Astrocyte (in vitro differentiated cells and primary cell): Measurements from ENCODE around the gene RAB3A. TPM values are rescaled to one million over a fixed set of nuclear protein-coding genes. Genes with fewer than 3 reads are reported as not detected.

Experiments used
- DNase-seq: peaks from one replicate; pipeline ENCODE4 v3.0.0-alpha.2; 2010; ENCODE audit warnings: low read depth
- FAIRE-seq: peaks from 2 replicates; lab custom pipeline; 2011; peaks lifted over from hg19 to GRCh38; lab: Jason Lieb, UNC
- H2AFZ ChIP-seq: 2 replicates; pipeline ENCODE4 v1.6.0; 2012; ENCODE audit warnings: low read depth, low read length, inconsistent platforms
- H3K27ac ChIP-seq: 2 replicates; pipeline ENCODE4 v1.5.1; 2011; ENCODE audit warnings: low read depth, low read length, inconsistent platforms
- H3K27me3 ChIP-seq: 2 replicates; pipeline ENCODE4 v1.6.0; 2011; ENCODE audit warnings: low read length, inconsistent platforms; ENCODE audit not compliant: insufficient read depth
- H3K36me3 ChIP-seq: 2 replicates; pipeline ENCODE4 v1.5.1; 2011; ENCODE audit warnings: low read length, inconsistent platforms; ENCODE audit not compliant: insufficient read depth
- H3K4me1 ChIP-seq: 2 replicates; pipeline ENCODE4 v1.5.1; 2011; ENCODE audit warnings: low read length, inconsistent platforms; ENCODE audit not compliant: insufficient read depth
- H3K4me2 ChIP-seq: 2 replicates; pipeline ENCODE4 v1.6.0; 2012; ENCODE audit warnings: low read length, inconsistent platforms
- H3K4me3 ChIP-seq: 2 replicates; pipeline ENCODE4 v1.5.1; 2011; ENCODE audit warnings: low read depth, mild to moderate bottlenecking, low read length, inconsistent platforms; ENCODE audit not compliant: insufficient read depth
- H3K79me2 ChIP-seq: 2 replicates; pipeline ENCODE4 v1.6.0; 2012; ENCODE audit warnings: mild to moderate bottlenecking, low read length, inconsistent platforms; ENCODE audit not compliant: insufficient read depth
- H3K9ac ChIP-seq: 2 replicates; pipeline ENCODE4 v1.6.0; 2012; ENCODE audit warnings: mild to moderate bottlenecking, low read length, inconsistent platforms
- H3K9me3 ChIP-seq: 2 replicates; pipeline ENCODE4 v1.5.1; 2012; ENCODE audit warnings: low read depth, mild to moderate bottlenecking, low read length, inconsistent platforms; ENCODE audit not compliant: insufficient read depth
- H4K20me1 ChIP-seq: 2 replicates; pipeline ENCODE4 v1.6.0; 2012; ENCODE audit warnings: low read length, inconsistent platforms; ENCODE audit not compliant: insufficient read depth
- H3K27ac Mint-ChIP-seq: one replicate; pipeline ENCODE4 v1.8.0; 2021; ENCODE audit warnings: mild to moderate bottlenecking, mixed read lengths; ENCODE audit not compliant: unreplicated experiment
- H3K27me3 Mint-ChIP-seq: one replicate; pipeline ENCODE4 v1.8.0; 2021; ENCODE audit warnings: low read depth, mixed read lengths; ENCODE audit not compliant: unreplicated experiment
- H3K36me3 Mint-ChIP-seq: one replicate; pipeline ENCODE4 v1.8.0; 2021; ENCODE audit warnings: low read depth, mixed read lengths; ENCODE audit not compliant: unreplicated experiment
- H3K4me1 Mint-ChIP-seq: one replicate; pipeline ENCODE4 v1.8.0; 2021; ENCODE audit warnings: low read depth, mixed read lengths; ENCODE audit not compliant: unreplicated experiment
- H3K4me3 Mint-ChIP-seq: one replicate; pipeline ENCODE4 v1.8.0; 2021; ENCODE audit warnings: mild to moderate bottlenecking, moderate library complexity, mixed read lengths; ENCODE audit not compliant: unreplicated experiment
- H3K9me3 Mint-ChIP-seq: one replicate; pipeline ENCODE4 v1.8.0; 2021; ENCODE audit warnings: mild to moderate bottlenecking, mixed read lengths; ENCODE audit not compliant: unreplicated experiment
- CTCF ChIP-seq: IDR thresholded peaks from 2 replicates; pipeline ENCODE4 v1.5.1; 2011; ENCODE audit warnings: low read depth, mild to moderate bottlenecking, inconsistent platforms, low read length, moderate library complexity; ENCODE audit not compliant: insufficient read depth
- EZH2 ChIP-seq: IDR thresholded peaks from 2 replicates; pipeline ENCODE4 v1.6.1; 2012; ENCODE audit warnings: mild to moderate bottlenecking, low read length, inconsistent platforms; ENCODE audit not compliant: insufficient read depth
- total RNA-seq: library from RNA; stranded (reverse); gene quantifications from 2 replicates; pipeline ENCODE4 v1.2.1, GENCODE V29; 2021

Gene RAB3A
- total RNA-seq, 1 donor from 2014 or later: 7.5 TPM

GRCh38 chr19:18204394-18205199 is 755 bp upstream of the RAB3A start:
- Mint-ChIP-seq H3K9me3 (peaks cover 2% of the 10 kb centered on the region), H3K27me3 (peaks cover 2% of the 10 kb centered on the region), H3K36me3 (peaks cover 14% of the 10 kb centered on the region), H3K27ac (peak overlapping the region; percentile 91), H3K4me3 (peak overlapping the region; percentile 91), H3K4me1 (peaks cover 2% of the 10 kb centered on the region)
- H3K4me3 ChIP-seq: peak overlapping the region; percentile 55
- DNase-seq (no peak), FAIRE-seq (no peak)
- H3K27ac ChIP-seq: peak overlapping the region; percentile 86
- no peaks in the 10 kb centered on the region for H3K27me3 ChIP-seq
- peaks cover 3% of the 10 kb centered on the region for H3K79me2 ChIP-seq
- H4K20me1 ChIP-seq: peaks cover 11% of the 10 kb centered on the region
- no peaks in the 10 kb centered on the region for H3K9me3 ChIP-seq
- H3K9ac ChIP-seq: peak overlapping the region; percentile 83
- H2AFZ ChIP-seq: peak overlapping the region; percentile 63
- TF ChIP-seq CTCF (no peak), EZH2 (no peak)
- H3K4me2 ChIP-seq: peak overlapping the region; percentile 87
- H3K36me3 ChIP-seq: no peaks in the 10 kb centered on the region
- H3K4me1 ChIP-seq: peaks cover 18% of the 10 kb centered on the region

DNA sequence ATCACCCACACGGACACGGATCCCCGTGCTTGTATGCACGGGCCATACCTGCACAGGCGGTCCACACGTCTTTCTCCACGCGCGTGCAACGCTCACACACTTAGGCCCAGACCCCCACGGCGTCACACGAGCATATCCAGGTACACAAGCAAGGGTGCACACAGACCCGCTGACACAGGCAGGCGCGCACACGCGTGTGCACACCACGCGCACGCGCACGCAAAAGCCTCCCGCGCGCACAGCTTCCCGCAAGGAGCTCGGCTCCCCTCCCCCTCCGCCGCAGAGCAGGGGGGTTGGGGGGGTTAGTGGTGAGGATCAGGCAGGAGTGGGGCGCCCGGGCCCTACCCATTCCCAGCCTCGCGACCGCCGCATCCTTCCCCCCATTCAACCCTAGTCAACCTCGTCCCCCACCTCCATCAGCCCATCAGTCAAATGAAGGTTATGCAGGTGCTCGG is 407 bp downstream of the RAB3A start:
- Mint-ChIP-seq H3K36me3 (peaks cover 14% of the 10 kb centered on the region), H3K9me3 (peaks cover 2% of the 10 kb centered on the region), H3K27me3 (peaks cover 2% of the 10 kb centered on the region), H3K4me3 (peak overlapping the region; percentile 95), H3K27ac (no peak overlapping the region), H3K4me1 (peaks cover 2% of the 10 kb centered on the region)
- H2AFZ ChIP-seq: peak overlapping the region; percentile 99
- H3K9ac ChIP-seq: peak overlapping the region; percentile 78
- no peaks in the 10 kb centered on the region for H3K27me3 ChIP-seq
- H4K20me1 ChIP-seq: peaks cover 11% of the 10 kb centered on the region
- FAIRE-seq: no peak
- no peaks in the 10 kb centered on the region for H3K36me3 ChIP-seq
- H3K27ac ChIP-seq: no peak overlapping the region
- H3K79me2 ChIP-seq: peaks cover 3% of the 10 kb centered on the region
- DNase-seq: no peak
- H3K4me1 ChIP-seq: peaks cover 18% of the 10 kb centered on the region
- no peaks in the 10 kb centered on the region for H3K9me3 ChIP-seq
- H3K4me2 ChIP-seq: peak overlapping the region; percentile 99
- peak overlapping the region; percentile 80 for H3K4me3 ChIP-seq
- TF ChIP-seq EZH2 (no peak), CTCF (no peak)
